Stimulated activated CD4-positive, alpha-beta T cell treated with anti-CD3 and anti-CD28 coated beads, TNF-alpha, amount 100 ng/mL, for 24 hours (primary cell): ENCODE data around the gene ARMC9.
A peak's percentile ranks its signal among the peaks of the same experiment; 100 is the strongest.
"Not testable (repeated sequence)": the region's sequence is repeated elsewhere in the genome, so short reads cannot be mapped to it uniquely, and the experiment has no call there.

Source experiments
- DNase-seq, 3 experiments: peaks; one replicate each; pipeline ENCODE4 v3.0.0-alpha.2; 2020; ENCODE audit warnings: low read depth in 3 of 3

ARMC9 gene

DNA sequence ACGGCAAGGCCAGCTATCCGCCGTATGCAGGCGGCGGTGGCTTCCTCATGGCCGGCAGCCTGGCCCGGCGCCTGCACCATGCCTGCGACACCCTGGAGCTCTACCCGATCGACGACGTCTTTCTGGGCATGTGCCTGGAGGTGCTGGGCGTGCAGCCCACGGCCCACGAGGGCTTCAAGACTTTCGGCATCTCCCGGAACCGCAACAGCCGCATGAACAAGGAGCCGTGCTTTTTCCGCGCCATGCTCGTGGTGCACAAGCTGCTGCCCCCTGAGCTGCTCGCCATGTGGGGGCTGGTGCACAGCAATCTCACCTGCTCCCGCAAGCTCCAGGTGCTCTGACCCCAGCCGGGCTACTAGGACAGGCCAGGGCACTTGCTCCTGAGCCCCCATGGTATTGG lies 200.2 kb downstream of the ARMC9 start:
- no peak for DNase-seq

DNA sequence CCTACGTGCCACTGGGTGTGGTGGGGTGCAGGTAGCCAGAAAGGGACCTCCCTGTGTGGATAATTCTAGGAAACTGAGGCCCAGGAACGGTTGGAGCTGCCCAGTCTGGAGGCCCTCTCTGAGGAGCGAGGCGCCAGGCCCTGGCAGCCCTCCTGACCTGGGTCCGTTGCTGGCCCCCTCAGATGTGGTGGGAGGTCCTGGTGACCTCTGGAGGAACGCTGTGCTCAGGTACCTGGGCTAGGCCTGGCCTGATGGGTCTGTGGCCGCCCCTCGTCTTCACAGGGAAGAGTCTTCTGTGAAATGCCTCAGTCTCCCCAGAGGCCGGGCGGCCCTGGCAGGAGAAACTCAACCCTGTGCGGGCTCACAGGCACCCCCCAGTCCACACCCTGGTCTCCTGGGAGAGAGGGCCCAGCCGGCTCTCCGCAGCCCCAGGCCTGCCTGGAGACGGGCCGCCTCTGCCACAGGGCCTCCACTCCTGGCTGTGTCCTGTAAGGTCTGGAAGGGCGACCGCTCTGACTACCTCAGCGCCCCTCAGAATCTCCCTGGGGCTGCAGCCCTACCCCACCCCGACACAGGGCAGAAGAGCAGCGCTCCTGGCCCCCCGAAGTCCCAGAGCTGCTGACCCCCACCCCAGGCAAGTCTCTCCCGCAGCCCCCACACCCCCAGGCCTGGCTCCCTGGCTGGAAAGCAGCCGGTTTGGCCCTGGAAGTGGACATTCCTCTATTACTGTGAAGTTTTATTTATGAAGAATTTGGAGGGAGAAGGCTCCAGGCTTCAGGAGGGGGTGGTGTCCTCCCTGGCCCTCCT lies 200.8 kb downstream of the ARMC9 start:
- no peak for DNase-seq

DNA sequence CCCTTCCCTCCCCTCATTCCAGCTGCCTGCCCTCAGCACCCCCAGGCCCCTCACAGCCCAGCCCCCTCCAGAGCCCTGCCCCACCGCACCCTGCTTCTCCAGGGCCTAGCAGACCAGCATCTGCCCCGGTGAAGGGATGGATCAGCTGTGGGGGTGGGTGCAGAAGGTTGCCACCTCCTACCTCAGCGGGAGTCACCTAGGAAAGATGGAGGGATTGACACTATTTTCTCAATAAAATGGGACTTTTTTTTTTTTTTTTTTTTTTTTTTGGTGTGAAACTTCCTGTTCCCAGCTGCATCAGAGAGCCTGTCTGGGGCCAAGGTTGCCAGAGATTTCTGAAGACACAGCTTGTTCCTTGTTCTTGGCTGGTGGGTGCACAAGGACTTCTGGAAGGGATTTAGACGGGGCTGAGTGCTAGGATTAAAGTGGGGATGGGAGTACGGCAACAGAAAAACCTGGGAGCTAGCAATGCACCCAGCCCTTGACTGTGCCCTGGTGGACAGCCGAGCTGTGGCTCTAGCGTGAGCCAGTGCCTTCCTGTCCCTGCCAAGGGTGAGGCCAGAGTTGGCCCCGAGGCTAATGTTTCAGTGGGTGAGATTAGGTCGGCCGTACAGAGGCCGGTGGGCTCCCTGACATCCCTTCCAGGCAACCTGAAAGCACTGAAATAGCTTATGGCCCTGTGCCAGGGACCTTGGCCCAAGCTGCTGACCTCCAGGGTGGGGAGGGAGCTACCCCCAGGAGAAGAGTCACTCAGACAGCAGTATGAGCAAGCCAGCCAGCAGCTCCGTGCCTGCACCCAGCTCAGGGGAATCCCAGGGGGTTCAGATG lies 201.6 kb downstream of the ARMC9 start:
- no peak for DNase-seq

DNA sequence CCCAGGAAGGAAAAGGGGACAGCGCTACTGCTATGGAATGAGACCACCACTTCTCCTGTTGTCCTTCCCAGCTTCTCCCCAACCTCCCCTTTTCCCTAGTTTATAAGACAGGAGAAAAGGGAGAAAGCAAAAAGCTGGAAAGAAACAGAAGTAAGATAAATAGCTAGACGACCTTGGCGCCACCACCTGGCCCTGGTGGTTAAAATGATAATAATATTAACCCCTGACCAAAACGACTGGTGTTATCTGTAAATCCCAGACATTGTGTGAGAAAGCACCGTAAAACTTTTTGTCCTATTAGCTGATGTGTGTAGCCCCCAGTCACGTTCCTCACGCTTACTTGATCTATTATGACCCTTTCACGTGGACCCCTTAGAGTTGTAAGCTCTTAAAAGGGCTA lies 202.2 kb downstream of the ARMC9 start:
- not testable (repeated sequence) for DNase-seq

DNA sequence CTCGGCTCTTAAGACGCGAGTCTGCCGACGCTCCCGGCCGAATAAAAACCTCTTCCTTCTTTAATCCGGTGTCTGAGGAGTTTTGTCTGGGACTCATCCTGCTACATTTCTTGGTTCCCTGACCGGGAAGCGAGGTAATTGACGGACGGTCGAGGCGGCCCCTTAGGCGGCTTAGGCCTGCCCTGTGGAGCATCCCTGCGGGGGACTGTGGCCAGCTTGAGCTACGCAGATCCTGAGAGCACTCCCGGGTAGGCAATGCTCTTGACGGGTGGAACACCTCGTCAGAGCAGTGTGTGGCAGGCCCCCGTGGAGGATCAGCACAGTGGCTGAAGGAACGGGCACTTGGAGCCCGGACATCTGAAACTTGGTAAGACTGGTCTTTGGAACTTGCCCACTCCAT lies 202.7 kb downstream of the ARMC9 start:
- not testable (repeated sequence) for DNase-seq

DNA sequence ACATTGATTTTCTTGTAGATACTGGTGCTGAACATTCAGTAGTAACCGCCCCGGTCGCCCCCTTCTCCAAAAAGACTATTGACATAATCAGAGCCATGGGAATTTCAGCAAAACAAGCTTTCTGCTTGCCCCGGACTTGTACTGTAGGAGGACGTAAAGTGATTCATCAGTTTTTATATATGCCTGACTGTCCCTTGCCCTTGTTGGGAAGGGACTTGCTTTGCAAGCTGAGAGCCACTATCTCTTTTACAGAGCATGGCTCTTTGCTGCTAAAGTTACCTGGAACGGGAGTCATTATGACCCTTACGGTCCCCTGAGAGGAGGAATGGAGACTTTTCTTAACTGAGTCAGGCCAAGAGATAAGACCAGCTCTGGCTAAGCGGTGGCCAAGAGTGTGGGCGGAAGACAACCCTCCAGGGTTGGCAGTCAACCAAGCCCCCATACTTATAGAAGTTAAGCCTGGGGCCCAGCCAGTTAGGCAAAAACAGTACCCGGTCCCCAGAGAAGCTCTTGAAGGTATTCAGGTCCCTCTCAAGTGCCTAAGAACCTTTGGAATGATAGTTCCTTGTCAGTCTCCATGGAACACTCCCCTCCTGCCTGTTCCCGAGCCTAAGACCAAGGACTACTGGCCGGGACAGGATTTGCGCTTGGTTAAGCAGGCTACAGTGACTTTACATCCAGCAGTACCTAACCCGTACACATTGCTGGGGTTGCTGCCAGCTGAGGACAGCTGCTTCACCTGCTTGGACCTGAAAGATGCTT lies 205.2 kb downstream of the ARMC9 start:
- not testable (repeated sequence) for DNase-seq

DNA sequence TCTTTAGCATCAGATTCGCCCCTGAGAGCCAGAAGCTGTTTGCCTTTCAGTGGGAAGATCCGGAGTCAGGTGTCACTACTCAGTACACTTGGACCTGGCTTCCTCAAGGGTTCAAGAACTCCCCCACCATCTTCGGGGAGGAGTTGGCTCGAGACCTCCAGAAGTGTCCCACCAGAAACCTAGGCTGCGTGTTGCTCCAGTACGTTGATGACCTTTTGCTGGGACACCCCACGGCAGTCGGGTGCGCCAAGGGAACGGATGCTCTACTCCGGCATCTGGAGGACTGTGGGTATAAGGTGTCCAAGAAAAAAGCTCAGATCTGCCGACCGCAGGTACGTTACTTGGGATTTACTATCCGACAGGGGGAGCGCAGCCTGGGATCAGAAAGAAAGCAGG lies 205.8 kb downstream of the ARMC9 start:
- DNase-seq = not testable (repeated sequence)

DNA sequence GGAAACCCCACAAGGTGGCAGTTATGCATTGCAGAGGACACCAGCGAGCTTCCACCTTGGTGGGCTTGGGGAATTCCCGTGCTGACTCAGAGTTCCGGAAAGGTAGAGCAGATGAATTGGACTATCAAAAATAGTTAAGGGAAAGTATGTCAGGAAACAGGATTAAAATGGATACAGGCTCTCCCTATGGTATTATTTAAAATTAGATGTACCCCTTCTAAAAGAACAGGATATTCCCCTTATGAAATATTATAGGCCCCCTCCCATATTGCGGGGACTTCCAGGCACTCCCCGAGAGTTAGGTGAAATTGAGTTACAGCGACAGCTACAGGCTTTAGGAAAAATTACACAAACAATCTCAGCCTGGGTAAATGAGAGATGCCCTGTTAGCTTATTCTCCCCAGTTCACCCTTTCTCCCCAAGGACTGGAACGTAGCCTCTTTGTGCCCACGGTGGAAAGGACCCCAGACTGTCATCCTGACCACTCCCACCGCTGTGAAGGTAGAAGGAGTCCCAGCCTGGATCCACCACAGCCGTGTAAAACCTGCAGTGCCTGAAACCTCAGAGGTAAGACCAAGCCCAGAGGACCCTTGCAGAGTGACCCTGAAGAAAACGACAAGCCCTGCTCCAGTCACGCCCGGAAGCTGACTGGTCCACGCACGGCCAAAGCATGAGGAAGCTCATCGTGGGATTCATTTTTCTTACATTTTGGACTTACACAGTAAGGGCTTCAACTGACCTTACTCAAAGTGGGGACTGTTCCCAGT lies 207.4 kb downstream of the ARMC9 start:
- DNase-seq = peak in 1 of 3 experiments; percentile 22

DNA sequence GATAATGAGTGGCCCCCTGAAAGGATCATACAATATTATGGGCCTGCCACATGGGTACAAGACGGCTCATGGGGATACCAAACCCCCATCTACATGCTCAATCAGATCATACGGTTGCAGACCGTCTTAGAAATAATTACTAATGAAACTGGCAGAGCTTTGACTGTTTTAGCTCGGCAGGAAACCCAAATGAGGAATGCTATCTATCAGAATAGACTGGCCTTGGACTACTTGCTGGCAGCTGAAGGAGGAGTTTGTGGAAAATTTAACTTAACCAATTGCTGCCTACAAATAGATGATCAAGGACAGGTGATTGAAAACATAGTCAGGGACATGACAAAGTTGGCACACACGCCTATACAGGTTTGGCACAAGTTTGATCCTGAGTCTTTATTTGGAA lies 209.3 kb downstream of the ARMC9 start:
- not testable (repeated sequence) for DNase-seq

DNA sequence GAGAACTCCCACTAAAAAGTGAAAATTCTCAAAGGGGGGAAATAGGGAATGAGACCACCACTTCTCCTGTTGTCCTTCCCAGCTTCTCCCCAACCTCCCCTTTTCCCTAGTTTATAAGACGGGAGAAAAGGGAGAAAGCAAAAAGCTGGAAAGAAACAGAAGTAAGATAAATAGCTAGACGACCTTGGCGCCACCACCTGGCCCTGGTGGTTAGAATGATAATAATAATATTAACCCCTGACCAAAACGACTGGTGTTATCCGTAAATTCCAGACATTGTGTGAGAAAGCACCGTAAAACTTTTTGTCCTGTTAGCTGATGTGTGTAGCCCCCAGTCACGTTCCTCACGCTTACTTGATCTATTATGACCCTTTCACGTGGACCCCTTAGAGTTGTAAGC lies 209.9 kb downstream of the ARMC9 start:
- not testable (repeated sequence) for DNase-seq

DNA sequence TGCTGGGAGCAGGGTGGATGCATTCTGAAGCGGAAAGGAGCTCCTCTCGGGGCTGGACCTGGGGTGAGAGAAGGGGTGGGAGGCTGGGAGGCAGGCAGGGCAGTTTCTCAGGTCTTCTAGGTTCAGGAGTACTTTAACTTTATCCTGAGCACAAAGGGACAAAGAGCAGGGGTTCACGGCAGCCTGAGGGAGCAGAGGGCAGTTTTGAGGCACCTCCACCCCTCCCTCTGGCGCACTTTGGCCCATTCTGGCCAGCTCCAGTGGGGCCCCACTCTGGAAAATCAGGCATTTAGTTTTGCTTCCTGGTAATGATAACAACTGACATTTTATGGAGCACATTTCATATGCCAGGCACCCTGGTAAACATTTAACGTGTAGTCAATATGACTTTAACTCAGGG lies 211.3 kb downstream of the ARMC9 start:
- no peak for DNase-seq

DNA sequence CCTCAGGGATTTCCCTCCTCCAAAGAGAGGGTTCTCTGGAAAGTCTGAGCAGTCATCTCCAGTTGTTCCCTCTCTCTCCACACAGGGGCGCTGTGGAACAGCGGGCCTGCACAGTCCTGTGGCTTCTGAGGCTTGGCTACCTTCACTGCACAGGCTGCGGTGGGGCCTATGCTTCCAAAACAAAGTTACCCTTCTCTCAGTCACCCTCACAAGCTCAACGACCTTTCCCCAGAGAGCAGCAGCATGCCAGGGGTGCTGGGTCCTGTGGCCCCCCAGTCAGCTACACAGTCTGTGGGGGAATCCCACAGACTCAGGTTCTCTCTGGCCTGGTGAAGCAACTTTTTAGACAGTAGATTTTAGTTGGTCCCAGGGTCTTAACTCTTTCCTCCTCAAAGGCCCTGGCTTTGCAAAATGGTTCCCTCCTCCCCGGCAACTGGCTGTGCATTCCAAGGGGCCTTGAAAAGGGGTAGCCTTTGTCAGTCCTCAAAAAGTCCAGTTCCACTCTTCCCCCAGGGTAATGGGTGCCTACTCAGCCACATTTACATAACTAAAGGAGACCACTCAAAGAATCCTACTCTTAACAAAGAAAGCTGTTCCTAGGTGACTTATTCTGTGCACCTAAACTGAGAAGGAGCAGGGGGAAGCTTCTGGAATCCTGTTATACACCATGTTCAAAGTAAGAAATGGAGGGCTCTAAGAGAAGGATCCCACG lies 212.0 kb downstream of the ARMC9 start:
- DNase-seq = no peak

DNA sequence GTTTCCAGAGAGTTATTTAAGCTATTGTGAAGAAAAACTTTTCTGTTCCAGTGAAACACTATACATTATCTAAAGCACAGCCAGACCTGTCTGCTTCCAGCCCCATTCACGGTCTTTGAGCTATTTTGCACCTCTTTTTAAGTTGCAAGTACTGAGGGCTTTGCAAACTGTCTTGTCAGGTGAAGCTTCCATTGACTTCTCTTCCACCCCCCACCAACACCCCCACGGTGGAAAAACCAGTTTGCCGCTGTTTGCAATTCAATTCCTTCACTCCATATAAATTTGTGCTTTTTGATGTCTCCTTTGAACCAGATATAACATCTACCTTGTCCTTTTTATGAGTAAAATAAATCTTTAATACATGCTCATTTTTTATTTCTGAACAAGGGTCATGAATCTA lies 212.8 kb downstream of the ARMC9 start:
- DNase-seq = no peak

DNA sequence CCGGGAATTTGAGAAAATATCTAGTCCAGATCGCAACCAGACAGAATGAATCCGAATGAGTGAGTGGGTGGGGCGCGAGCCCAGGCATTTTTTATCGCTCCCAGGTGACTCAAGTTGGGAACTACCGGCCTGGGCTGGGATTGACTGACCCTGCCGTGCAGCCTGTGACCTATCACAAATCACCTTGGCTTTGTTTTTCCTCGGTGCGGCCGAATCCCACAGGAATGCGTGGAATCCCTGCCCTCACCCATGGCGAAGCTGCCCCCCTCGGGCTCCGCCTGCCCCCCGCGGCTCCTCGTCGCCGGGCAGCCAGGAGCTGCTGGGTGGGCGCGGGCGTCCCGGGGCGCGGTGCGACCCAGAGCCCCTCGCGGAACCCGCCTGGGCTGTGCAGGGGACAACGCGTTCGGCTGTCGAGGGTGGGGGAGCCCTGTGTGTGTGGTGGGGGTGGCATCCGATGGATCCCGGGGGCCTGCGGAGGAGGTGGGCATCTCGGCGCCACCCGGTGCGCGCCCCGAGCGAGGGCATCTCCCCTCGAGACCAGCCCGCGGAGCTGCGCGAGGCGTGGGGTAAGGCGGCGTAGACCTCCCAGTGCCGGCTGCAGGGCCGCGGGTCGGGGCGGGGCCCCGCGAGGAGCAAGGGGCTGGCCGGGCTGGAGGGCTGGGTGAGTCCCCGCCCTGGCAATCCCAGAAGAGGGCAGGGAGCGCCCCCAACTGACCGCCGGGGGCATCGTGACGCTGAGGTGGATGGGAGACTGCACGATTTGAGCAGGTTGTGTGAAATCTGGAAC lies 213.6 kb downstream of the ARMC9 start:
- DNase-seq = peak in 2 of 3 experiments; percentile 48 to 77

DNA sequence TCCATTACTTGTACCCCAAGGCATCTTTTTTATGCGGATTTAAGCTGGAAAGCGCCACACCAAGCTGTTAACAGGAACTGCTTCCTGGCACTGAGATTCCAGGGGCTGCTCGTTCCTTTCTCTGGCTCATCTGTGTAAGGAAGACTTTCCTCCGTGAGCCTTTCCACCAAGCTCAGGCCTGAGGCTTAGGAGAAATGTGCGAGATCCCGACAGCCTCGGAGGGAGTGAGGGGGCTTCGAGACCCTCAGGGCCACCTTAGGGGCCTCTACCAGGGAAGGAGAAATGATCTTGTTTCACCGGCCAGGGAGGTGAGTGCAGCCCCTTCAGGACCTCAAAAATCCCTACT lies 214.2 kb downstream of the ARMC9 start:
- DNase-seq = no peak

DNA sequence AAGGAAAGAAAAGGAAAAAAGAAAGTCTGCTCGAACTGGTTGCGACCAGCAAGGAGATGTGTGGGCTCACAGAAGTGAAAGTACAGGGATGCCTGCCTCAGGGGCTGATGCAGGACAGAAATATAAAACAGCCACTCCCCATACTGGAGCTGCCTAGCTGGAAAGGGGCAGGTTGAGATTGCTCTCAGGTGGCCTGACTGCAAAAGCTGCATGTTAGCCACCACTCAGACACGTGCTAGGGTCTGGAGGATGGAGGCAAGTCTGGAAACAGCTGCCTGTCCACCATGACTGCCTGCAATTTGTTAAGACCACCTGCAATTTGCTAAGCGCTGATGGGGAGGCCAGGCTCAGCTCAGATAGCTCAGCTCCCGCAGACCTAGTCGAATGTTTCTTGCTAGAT lies 215.0 kb downstream of the ARMC9 start:
- DNase-seq = no peak

DNA sequence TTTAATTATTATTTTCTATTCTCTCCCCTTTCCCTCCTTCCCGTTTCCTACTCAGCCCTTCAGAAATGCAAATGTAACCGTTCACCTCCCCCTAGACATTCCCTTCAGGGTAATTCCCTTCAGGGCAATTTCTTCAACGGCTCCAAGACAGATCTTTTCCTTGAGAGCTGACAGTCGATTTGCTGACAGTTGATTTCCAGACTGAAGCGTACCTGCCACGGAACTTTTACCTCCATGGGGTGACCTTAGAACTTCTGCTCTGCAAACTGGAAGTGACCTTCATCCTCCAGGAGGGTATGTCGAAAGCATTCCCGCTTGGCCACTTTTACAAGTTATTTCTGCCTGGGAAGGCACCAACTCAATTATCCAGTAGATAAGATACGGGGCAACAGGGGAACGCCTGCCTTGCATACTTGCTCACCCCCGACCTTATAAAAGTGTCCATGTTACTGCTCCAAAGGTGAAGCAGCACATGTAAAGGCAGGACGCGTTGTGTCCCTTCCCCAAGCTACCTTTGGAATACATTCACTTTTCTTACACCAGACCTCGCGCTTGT lies 215.6 kb downstream of the ARMC9 start:
- no peak for DNase-seq

DNA sequence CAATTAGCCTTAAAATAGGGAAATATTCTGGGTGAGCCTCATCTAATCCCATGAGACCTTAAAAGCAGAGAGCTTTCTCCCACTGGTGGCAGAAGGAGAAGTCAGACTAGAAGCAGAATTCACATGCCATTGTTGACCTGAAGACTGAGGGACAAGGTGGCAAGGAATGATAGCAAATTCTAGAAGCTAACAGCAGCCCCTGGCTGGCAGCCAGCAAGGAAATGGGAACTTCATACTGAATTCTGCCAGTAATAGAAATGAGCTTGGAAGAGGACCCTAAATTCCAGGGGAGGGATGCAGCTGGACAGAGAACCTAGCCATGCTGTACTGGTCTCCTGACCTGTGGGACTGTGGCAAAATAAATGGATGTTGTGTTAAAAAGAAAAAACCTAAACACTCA lies 216.6 kb downstream of the ARMC9 start:
- no peak for DNase-seq

DNA sequence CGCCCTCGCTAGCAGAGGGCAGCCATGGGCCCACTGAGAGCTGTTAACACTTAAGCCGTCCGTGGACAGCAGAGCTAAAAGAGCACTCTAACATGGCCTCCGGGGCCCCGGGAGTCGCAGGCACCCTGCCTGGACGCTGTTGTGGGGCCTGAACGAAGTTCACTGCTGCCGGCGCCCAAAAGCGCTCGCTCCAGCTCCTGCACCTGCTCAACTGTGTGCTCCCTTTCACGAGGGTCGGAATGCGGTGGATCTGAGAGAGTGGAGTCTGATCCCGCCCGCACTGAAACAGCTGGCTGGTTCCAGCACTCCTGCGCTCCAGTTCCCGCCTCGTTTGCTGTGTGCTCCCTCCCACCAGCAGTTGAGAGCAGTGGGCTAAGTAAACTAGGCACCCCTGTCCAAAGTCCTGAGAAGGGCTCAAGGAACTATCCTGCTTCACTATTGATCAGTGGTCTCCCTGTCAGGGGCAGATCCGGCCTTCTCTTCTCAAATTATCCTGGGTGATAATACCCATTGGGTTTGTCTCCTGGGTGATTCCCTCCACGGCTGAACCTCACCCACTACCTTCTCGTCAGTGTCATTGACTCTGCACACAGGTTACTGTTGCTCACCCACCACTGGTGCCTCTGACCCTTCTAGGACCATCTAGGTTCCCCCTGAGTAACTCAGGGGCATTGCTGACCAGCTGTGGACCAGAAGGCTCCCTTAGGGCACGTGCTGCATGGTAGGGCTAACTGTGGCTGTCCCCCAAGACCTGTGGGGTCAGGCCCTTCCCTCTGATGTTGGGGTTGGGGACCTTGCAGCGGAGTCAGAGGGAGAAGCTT lies 220.6 kb downstream of the ARMC9 start:
- no peak for DNase-seq
